HCT116 (cell line): ENCODE data around the gene TIMP4. TPM values are rescaled to one million over a fixed set of nuclear protein-coding genes. Genes with fewer than 3 reads are reported as not detected.

ENCODE experiments used
- ATAC-seq: fragments of 200-7000 bp; cut with Tn5 transposase; 2 replicates; pipeline ENCODE4 v1.9.1; 2020; ENCODE audit warnings: mild to moderate bottlenecking, moderate library complexity
- BruUV-seq: library from RNA; stranded (reverse); fragments of 400-500 nt; replicated peaks from 2 replicates; lab custom pipeline; 2021; lab: Mats Ljungman, UMichigan
- CTCF ChIA-PET: fragments of 300-600 bp; sonication (Branson Sonifier 250); formaldehyde crosslinking; loops from one replicate; lab custom pipeline; 2021; ENCODE audit warnings: antibody characterized with exemption; lab: Charles Lee
- POLR2A ChIA-PET: fragments of 300-600, 350-600 bp; sonication (Branson Sonifier 250); formaldehyde crosslinking; loops from one replicate; lab custom pipeline; 2021; ENCODE audit warnings: antibody characterized with exemption; lab: Charles Lee
- RAD21 ChIA-PET, 2 experiments: fragments of 300-600 bp; sonication (Branson Sonifier 250); formaldehyde crosslinking; loops; one replicate each; lab custom pipeline; 2023; ENCODE audit warnings: low total read pairs in 2 of 2; ENCODE audit not compliant: uncharacterized antibody in 2 of 2, unreplicated experiment in 2 of 2, low non-redundant PET in 1 of 2; lab: Charles Lee
- DNase-seq: peaks from one replicate; pipeline ENCODE4 v3.0.0-alpha.2; 2010; ENCODE audit warnings: low read depth, low spot score
- H2AFZ ChIP-seq: fragments of 200-600 bp; shearing (Covaris generic), sonication (generic); 2 replicates; pipeline ENCODE4 v1.6.1; 2017; ENCODE audit warnings: low read depth, mixed run types, mixed read lengths, antibody characterized with exemption, low read length; ENCODE audit not compliant: poor library complexity, severe bottlenecking
- H3K27ac ChIP-seq: 2 replicates; pipeline ENCODE4 v1.5.1; 2012; ENCODE audit warnings: low read depth, low read length
- H3K27me3 ChIP-seq: fragments of 200-600 bp; sonication (generic); 2 replicates; pipeline ENCODE4 v1.6.1; 2016; ENCODE audit warnings: mixed run types, low read length, mixed read lengths; ENCODE audit not compliant: insufficient read depth
- H3K36me3 ChIP-seq, 2 experiments: fragments of 200-500 bp in 1 of 2; fragments of 200-600 bp in 1 of 2; sonication (Bioruptor generic) in 1 of 2; sonication (generic) in 1 of 2; 2 replicates each; pipeline versions ENCODE4 v1.5.1 to v1.6.1; 2014 to 2016; ENCODE audit warnings: low read length in 2 of 2, inconsistent platforms in 1 of 2, mixed read lengths in 1 of 2, mixed run types in 1 of 2; ENCODE audit not compliant: insufficient read depth in 2 of 2, control insufficient read depth in 1 of 2
- H3K4me1 ChIP-seq, 2 experiments: fragments of 200-600 bp in 1 of 2; sonication (generic) in 1 of 2; 2 replicates each; pipeline versions ENCODE4 v1.5.1 to v1.6.1; 2012 to 2017; ENCODE audit warnings: low read length in 2 of 2, inconsistent platforms in 1 of 2, mild to moderate bottlenecking in 1 of 2, mixed read lengths in 1 of 2, mixed run types in 1 of 2, moderate library complexity in 1 of 2; ENCODE audit not compliant: insufficient read depth in 2 of 2, control insufficient read depth in 1 of 2
- H3K4me2 ChIP-seq: fragments of 200-600 bp; sonication (generic); 2 replicates; pipeline ENCODE4 v1.6.1; 2017; ENCODE audit warnings: mixed run types, low read length, mixed read lengths
- H3K4me3 ChIP-seq, 2 experiments: fragments of 200-600 bp in 1 of 2; sonication (generic) in 1 of 2; replicated peaks in 1 of 2; 2 replicates each; pipeline ENCODE4 v1.5.1; 2011 to 2016; ENCODE audit warnings: low read length in 2 of 2, control low read depth in 1 of 2, low read depth in 1 of 2, mild to moderate bottlenecking in 1 of 2, mixed read lengths in 1 of 2, mixed run types in 1 of 2
- H3K79me2 ChIP-seq: fragments of 200-600 bp; sonication (generic); 2 replicates; pipeline ENCODE4 v1.6.1; 2017; ENCODE audit warnings: mild to moderate bottlenecking, mixed run types, low read length, moderate library complexity, mixed read lengths; ENCODE audit not compliant: insufficient read depth
- H3K9ac ChIP-seq: fragments of 200-600 bp; sonication (generic); 2 replicates; pipeline ENCODE4 v1.6.1; 2016; ENCODE audit warnings: low read length, mixed read lengths
- H3K9me2 ChIP-seq: fragments of 200-600 bp; sonication (generic), shearing (Covaris generic); 2 replicates; pipeline ENCODE4 v1.6.1; 2017; ENCODE audit warnings: mixed run types, mild to moderate bottlenecking, moderate library complexity; ENCODE audit not compliant: insufficient read depth
- H3K9me3 ChIP-seq, 2 experiments: fragments of 200-500 bp in 1 of 2; fragments of 200-600 bp in 1 of 2; sonication (Bioruptor generic) in 1 of 2; sonication (generic) in 1 of 2; 2 replicates each; pipeline ENCODE4 v1.6.1; 2014 to 2017; ENCODE audit warnings: low read length in 2 of 2, mixed read lengths in 2 of 2, inconsistent platforms in 1 of 2, low read depth in 1 of 2, mild to moderate bottlenecking in 1 of 2, mixed run types in 1 of 2, moderate library complexity in 1 of 2; ENCODE audit not compliant: control insufficient read depth in 1 of 2, insufficient read depth in 1 of 2
- H4K20me1 ChIP-seq: fragments of 200-600 bp; sonication (generic), shearing (Covaris generic); 2 replicates; pipeline ENCODE4 v1.6.1; 2017; ENCODE audit warnings: mixed run types, mild to moderate bottlenecking, moderate library complexity; ENCODE audit not compliant: insufficient read depth
- ATF3 ChIP-seq: IDR thresholded peaks from 2 replicates; pipeline ENCODE4 v1.6.1; 2012
- CBX3 ChIP-seq: IDR thresholded peaks from 2 replicates; pipeline ENCODE4 v1.6.1; 2012; ENCODE audit warnings: low read depth
- CEBPB ChIP-seq: IDR thresholded peaks from 2 replicates; pipeline ENCODE4 v1.6.1; 2012; ENCODE audit warnings: low read depth
- EGR1 ChIP-seq: IDR thresholded peaks from 2 replicates; pipeline ENCODE4 v1.6.1; 2012; ENCODE audit warnings: low read depth
- ELF1 ChIP-seq: IDR thresholded peaks from 2 replicates; pipeline ENCODE4 v1.6.1; 2012; ENCODE audit warnings: low read depth, borderline replicate concordance
- FOSL1 ChIP-seq: IDR thresholded peaks from 2 replicates; pipeline ENCODE4 v1.6.1; 2012; ENCODE audit warnings: low read depth
- JUND ChIP-seq: IDR thresholded peaks from 2 replicates; pipeline ENCODE4 v1.6.1; 2012
- POLR2A ChIP-seq: IDR thresholded peaks from 2 replicates; pipeline ENCODE4 v1.7.0; 2011; ENCODE audit warnings: borderline replicate concordance; ENCODE audit not compliant: insufficient read depth, insufficient read length; ENCODE audit errors: extremely low read depth
- POLR2AphosphoS5 ChIP-seq: IDR thresholded peaks from 2 replicates; pipeline ENCODE4 v1.6.1; 2011; ENCODE audit warnings: mild to moderate bottlenecking, low read depth, low read length, moderate library complexity
- RAD21 ChIP-seq: IDR thresholded peaks from 2 replicates; pipeline ENCODE4 v1.6.1; 2012; ENCODE audit warnings: low read depth, mild to moderate bottlenecking
- REST ChIP-seq: IDR thresholded peaks from 2 replicates; pipeline ENCODE4 v1.6.1; 2012; ENCODE audit warnings: low read depth
- SIN3A ChIP-seq: IDR thresholded peaks from 2 replicates; pipeline ENCODE4 v1.6.1; 2012; ENCODE audit warnings: low read depth
- SP1 ChIP-seq: IDR thresholded peaks from 2 replicates; pipeline ENCODE4 v1.6.1; 2012; ENCODE audit warnings: low read depth
- SRF ChIP-seq: IDR thresholded peaks from 2 replicates; pipeline ENCODE4 v1.6.1; 2012; ENCODE audit warnings: low read depth
- TCF7L2 ChIP-seq: IDR thresholded peaks from 2 replicates; pipeline ENCODE4 v1.7.0; 2011; ENCODE audit warnings: borderline replicate concordance, inconsistent platforms; ENCODE audit not compliant: insufficient read depth, insufficient read length; ENCODE audit errors: extremely low read depth
- ZBTB33 ChIP-seq: IDR thresholded peaks from 2 replicates; pipeline ENCODE4 v1.6.1; 2011; ENCODE audit warnings: mild to moderate bottlenecking, low read length, moderate library complexity; ENCODE audit not compliant: insufficient replicate concordance; ENCODE audit errors: extremely low read depth
- ZFX ChIP-seq: fragments of 450-650 bp; IDR thresholded peaks from 2 replicates; pipeline ENCODE4 v1.6.1; 2017
- ZNF274 ChIP-seq: fragments of 200-500 bp; sonication (Bioruptor generic); IDR thresholded peaks from 2 replicates; pipeline ENCODE4 v1.6.1; 2014; ENCODE audit warnings: mild to moderate bottlenecking, low read depth, low read length, inconsistent platforms
- intact Hi-C: fragments of 100-400 bp; cut with micrococcal nuclease; formaldehyde crosslinking; loops from 2 replicates; pipeline ENCODE4 v1.10.0; 2022
- total RNA-seq: library from RNA; stranded (reverse); gene quantifications from one replicate; pipeline ENCODE4 v1.2.1, GENCODE V29; 2021; ENCODE audit not compliant: unreplicated experiment
- TF ChIP-seq, protein P1 (sequence below): IDR thresholded peaks from 2 replicates; pipeline ENCODE4 v1.6.1; 2012

Gene TIMP4
- total RNA-seq, 1 experiment from 2014 or later = not detected

- intact Hi-C loops = no loop called here
- no peak for TF ChIP-seq RAD21
- no peak for TF ChIP-seq ATF3
- no peak for TF ChIP-seq FOSL1
- no peak for TF ChIP-seq ZBTB33
- TF ChIP-seq POLR2A = no peak
- no peak for TF ChIP-seq POLR2AphosphoS5
- TF ChIP-seq REST = no peak
- TF ChIP-seq JUND = no peak
- TF ChIP-seq, protein P1, sequence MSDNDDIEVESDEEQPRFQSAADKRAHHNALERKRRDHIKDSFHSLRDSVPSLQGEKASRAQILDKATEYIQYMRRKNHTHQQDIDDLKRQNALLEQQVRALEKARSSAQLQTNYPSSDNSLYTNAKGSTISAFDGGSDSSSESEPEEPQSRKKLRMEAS = no peak
- TF ChIP-seq SIN3A = no peak
- TF ChIP-seq SRF = no peak
- no peak for TF ChIP-seq ELF1
- TF ChIP-seq ZNF274 = no peak
- no peak for TF ChIP-seq EGR1
- TF ChIP-seq CEBPB = no peak
- no peak for TF ChIP-seq SP1
- no peak for TF ChIP-seq CBX3
- no peak for TF ChIP-seq TCF7L2
- no peak for TF ChIP-seq ZFX
- H3K27ac ChIP-seq = no peak overlapping the region
- no peaks in the 10 kb centered on the region for H3K9me2 ChIP-seq
- no peak for ATAC-seq
- ChIA-PET RAD21 (no interaction called here), CTCF (no interaction called here), POLR2A (interaction anchor here (1.1 kb wide), 1 partner anchor 10 kb away, joined by 5 read pairs; no protein-coding TSS in a partner anchor)
- no peak overlapping the region for H3K4me2 ChIP-seq
- H2AFZ ChIP-seq = no peak overlapping the region
- H3K27me3 ChIP-seq = no peaks in the 10 kb centered on the region
- H3K4me3 ChIP-seq = no peak overlapping the region
- no peaks in the 10 kb centered on the region for H3K9me3 ChIP-seq
- H3K4me1 ChIP-seq = no peaks in the 10 kb centered on the region
- H3K36me3 ChIP-seq = no peaks in the 10 kb centered on the region
- no peak overlapping the region for H3K9ac ChIP-seq
- no peaks in the 10 kb centered on the region for H3K79me2 ChIP-seq
- no peak for DNase-seq
- H4K20me1 ChIP-seq = no peaks in the 10 kb centered on the region
- BruUV-seq = no TSS peak
These were observed 7.2 kb upstream of the TIMP4 start for GRCh38 chr3:12165909-12166308.
